Measurements from ENCODE around the gene APOM.

DNA sequence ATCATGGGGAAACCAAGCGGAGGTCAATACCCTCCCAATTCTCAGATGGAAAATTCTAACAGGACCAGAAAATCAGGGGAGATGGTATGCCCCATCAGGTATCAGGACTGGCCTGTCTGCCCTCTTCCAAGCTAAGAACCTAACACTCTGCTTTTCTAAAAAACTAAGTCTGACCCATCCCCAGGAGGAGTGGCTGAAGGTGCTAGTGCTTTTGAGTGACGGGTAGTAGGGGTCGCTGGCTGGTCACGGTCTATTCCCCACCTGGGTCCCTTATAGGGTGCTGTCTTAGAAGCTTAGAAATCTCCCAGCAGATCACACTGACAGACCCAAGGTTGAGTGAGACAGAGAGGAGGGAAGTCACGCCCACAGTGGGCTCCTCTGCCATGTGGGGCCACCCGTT lies 37.8 kb downstream of the APOM start:
- TF ChIP-seq, protein P1, sequence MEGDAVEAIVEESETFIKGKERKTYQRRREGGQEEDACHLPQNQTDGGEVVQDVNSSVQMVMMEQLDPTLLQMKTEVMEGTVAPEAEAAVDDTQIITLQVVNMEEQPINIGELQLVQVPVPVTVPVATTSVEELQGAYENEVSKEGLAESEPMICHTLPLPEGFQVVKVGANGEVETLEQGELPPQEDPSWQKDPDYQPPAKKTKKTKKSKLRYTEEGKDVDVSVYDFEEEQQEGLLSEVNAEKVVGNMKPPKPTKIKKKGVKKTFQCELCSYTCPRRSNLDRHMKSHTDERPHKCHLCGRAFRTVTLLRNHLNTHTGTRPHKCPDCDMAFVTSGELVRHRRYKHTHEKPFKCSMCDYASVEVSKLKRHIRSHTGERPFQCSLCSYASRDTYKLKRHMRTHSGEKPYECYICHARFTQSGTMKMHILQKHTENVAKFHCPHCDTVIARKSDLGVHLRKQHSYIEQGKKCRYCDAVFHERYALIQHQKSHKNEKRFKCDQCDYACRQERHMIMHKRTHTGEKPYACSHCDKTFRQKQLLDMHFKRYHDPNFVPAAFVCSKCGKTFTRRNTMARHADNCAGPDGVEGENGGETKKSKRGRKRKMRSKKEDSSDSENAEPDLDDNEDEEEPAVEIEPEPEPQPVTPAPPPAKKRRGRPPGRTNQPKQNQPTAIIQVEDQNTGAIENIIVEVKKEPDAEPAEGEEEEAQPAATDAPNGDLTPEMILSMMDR (IDR thresholded peaks at IDR 0.05; ENCODE audit: low read length): no peak
- TF ChIP-seq EZH2 (IDR thresholded peaks at IDR 0.05; ENCODE audit: borderline replicate concordance, low read length): no peak
